GM18517 (cell line): Measurements from ENCODE around the gene ADAMTS18.
"Not testable (repeated sequence)": the region's sequence is repeated elsewhere in the genome, so short reads cannot be mapped to it uniquely, and the experiment has no call there.

Source experiments
- ATAC-seq: cut with Tn5 transposase; IDR thresholded peaks from one replicate; pipeline ENCODE4 v1.9.1; 2021; ENCODE audit warnings: mild to moderate bottlenecking, moderate library complexity; ENCODE audit not compliant: unreplicated experiment

ADAMTS18 gene

DNA sequence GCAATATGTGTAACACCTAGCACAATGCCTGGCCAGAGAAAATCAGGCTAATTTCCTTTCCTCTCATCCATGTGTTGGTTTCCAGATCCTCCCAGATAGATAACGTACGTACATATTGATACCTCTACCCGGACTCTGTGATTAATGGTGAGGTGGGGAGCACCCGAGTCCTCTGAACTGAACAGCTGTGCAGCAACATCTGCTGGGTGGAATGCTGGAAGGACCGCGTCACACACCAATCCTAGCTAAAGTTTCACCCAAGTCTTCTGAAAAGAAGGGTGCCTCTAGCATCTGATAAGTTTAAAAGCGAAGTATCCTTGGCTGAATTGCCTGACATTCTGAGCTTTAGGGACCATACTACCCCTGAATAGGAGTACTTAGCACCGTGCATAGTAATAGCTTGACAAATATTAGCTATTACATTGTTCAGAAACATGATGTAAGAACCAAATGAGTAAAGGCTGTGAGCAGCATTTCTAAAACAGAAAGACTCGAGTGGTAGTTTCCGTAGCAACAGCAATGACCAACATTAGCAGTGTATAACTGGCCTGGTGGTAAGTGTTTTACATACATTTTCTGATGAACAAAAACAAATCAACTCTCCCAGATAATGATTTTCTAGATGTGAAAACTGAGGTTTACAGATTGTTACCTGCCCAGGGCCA lies 144.3 kb downstream of the ADAMTS18 start:
- no peak for ATAC-seq

- no peak for ATAC-seq
Observed at GRCh38 chr16:77289331-77289809, 145.5 kb downstream of the ADAMTS18 start.

GRCh38 chr16:77288222-77288621 lies 146.6 kb downstream of the ADAMTS18 start:
- ATAC-seq = no peak

DNA sequence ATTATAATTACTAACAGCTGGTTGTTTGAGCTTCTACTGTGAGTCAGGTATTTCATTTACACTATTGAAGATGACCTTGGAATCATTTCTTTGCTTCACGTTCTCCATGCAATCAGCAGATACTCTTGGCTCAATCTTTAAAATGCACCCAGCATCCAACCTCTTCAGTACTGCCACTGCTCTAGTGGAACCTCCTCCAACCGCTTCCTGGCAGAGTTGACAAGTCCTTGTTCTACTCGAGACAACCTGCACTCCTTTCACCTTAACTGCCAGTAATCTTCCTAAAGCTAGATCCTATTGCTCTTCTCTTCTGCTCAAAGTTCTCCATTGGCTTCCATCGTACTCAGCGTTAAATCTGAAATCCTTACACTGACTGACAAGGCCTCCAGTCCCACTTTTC lies 149.2 kb downstream of the ADAMTS18 start:
- no peak for ATAC-seq

GRCh38 chr16:77282345-77282744 lies 152.5 kb downstream of the ADAMTS18 start:
- ATAC-seq = no peak

- ATAC-seq = not testable (repeated sequence)
Observed at GRCh38 chr16:77279316-77279715, 155.5 kb downstream of the ADAMTS18 start.

GRCh38 chr16:77277571-77277970 lies 157.3 kb downstream of the ADAMTS18 start:
- ATAC-seq = no peak

- ATAC-seq = no peak
Observed at GRCh38 chr16:77277141-77277540, 157.7 kb downstream of the ADAMTS18 start.

DNA sequence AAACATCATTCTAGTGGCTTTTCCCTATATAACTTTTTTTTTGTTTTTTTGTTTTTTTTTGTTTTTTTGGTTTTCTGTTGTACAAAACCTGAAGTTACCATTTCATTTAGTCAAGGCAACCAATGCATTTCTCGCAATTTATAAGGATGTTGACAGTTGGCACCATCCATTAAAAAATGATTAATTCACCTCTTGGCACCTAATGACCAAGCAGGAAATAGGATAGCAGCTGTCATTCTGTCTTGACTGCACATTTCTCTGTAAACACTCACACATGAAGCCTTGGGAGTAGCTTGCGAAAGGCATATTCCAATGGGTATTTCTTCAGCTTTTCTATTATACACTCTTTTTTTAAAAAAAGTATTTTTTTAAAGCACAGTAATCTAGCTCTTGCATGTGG lies 158.2 kb downstream of the ADAMTS18 start:
- no peak for ATAC-seq

GRCh38 chr16:77275303-77275702 lies 159.5 kb downstream of the ADAMTS18 start:
- not testable (repeated sequence) for ATAC-seq

DNA sequence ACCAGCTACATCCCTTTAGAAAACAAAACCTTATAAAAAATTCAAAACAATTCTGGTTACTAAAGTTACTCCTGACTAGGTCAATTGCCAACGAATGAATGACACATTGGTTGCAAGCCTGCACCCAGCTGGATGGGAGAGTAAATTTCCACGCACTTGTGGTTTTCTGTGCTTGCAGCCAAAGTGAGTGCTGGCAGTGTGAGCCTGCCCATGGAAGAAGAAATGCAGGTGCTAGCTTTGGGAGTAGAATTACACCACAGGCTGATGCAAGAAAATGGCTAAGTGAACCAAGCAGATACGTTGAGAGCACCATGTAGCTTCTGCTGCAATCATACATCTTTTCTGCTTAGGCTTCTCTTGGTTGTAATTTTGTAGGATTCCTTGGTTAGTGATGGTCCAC lies 161.0 kb downstream of the ADAMTS18 start:
- no peak for ATAC-seq

- ATAC-seq = no peak
Observed at GRCh38 chr16:77271532-77272426, 163.1 kb downstream of the ADAMTS18 start.

GRCh38 chr16:77266185-77266584 lies 168.6 kb downstream of the ADAMTS18 start:
- ATAC-seq = not testable (repeated sequence)

DNA sequence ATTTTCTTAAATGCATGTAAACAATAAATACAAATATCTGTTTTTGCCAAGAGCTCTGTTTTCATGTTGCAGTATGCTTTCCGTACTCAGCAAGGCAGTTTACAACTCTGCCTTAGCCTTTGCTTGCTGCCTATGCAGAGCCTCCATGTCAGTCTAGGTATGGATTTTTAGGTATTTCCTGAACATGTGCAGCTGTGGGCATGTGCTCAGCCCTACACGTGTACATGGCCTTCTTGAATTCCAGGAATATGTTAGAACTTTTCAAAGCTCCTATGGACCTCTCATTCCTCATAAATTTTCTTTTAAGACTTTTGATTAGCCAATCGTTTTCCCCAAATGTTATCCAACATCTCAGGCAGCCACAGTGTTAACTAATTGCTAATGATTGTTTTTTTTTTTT lies 171.9 kb downstream of the ADAMTS18 start:
- ATAC-seq = no peak

DNA sequence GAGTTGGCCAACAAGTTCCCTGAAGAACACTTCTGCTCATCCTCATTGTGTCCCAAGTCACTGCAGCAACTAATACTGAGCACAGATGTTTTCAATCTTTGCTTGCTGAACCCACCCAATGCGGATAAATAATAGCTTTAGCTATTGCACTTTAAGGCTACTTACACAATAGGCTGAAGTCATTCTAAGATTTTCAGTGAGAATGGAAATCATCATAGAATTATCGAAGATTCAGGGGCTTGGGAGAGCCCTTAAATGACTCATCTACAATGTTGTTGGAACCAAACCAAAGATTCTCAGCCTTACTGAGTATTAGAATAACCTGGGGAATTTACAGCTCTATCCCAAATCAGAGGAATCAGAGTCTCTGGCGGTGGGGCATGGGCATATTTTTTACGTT lies 184.4 kb downstream of the ADAMTS18 start:
- no peak for ATAC-seq

DNA sequence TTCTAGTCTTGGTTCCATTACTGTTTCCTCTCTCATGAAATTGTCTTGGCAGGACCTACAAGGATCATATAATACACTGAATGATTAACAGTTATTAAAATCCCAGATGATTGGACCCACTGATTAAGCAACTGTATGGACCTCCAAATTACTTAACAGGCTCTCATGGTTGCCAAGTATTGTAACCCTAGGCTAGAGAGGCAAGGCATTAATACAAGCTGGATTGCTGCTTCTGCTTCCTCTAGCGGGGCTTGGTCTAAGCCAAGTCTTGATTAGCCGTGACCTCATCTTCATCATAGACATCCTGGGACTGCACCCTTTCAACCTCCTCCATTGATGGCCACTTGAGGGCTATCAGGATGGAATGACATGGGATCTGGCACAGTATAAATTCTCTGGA lies 188.7 kb downstream of the ADAMTS18 start:
- no peak for ATAC-seq

DNA sequence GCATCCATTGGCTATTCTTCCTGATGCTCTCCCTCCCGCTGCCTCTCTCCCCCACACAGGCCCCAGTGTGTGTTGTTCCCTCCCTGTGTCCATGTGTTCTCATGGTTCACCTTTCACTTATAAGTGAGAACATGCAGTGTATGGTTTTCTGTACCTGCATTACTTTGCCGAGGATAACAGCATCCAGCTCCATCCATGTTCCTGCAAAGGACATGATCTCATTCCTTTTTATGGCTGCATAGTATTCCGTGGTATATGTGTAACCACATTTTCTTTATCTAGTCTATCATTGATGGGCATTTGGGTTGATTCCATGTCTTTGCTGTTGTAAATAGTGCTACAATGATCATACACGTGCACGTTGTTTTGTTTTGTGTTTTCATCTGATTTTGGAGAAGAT lies 192.4 kb downstream of the ADAMTS18 start:
- ATAC-seq = not testable (repeated sequence)

DNA sequence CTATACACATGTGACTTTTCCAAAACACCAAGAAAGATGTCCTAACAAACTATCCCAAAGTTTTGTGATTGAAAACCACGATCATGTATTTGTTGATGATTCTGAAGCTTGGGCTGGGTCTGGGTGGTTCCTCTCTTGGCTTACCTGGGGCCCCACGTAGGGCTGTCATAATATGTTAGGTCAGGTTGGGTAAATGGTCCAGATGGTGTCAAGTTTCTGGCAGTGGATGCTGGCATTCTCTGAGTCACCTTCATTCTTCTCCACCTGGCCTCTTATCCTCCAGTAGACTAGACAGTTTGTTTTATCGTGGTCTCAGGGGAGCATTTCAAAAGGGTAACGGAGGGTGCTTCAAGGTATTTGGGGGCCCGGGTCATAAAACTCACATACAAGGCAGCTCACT lies 196.2 kb downstream of the ADAMTS18 start:
- no peak for ATAC-seq

DNA sequence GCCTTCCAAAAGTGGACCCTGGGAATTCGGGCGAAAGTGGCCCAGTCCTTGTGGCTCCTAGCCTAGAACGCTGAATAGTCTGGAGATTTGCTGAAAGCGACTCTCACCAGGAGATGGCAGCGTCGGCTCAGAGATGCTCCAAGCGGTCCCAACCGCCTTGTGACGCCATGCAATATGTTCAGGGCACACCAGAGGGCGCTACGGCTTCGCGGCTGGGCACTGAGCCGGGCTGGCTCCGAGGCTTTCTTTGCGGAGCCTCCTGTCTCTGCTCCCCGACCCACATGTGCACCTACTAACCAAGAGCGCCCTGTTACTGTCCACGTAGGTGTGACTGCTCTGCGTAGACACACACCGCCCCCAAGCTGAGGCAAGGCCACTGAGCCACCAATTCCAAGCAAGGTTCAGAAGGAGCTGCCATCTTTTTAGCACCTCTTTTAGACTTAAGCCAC lies 198.7 kb downstream of the ADAMTS18 start:
- peak; percentile 99 for ATAC-seq

- ATAC-seq = no peak
Observed at GRCh38 chr16:77234611-77235010, 200.2 kb downstream of the ADAMTS18 start.

DNA sequence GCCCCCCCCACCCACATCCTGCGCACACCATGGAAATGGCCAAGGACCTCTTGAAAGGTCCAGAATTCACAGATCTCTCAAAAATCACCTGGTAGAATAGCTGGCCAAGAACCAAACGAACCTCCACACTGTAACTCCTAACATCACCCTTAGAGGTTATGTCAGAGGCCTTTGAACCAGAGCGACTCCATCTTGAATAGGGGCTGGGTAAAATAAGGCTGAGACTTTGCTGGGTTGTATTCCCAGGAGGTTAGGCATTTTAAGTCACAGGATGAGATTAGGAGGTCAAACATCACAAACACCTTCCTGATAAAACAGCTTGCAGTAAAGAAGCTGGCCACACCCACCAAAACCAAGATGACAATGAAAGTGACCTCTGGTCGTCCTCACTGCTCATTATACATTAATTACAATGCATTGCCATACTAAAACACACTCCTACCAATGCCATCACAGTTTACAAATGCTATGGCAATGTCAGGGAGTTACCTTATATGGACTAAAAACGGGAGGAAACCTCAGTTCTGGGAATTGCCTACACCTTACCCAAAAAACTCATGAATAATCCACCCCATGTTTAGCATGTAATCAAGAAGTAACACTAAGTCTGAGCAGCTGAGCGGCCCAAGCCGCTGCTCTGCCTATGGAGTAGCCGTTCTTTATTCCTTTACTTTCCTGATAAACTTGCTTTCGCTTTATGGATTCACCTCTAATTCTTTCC lies 200.9 kb downstream of the ADAMTS18 start:
- ATAC-seq = no peak
